Neural progenitor cell (in vitro differentiated cells): ENCODE data around the gene MUC12. TPM values are rescaled to one million over a fixed set of nuclear protein-coding genes. Genes with fewer than 3 reads are reported as not detected.
"Not testable (repeated sequence)": the region's sequence is repeated elsewhere in the genome, so short reads cannot be mapped to it uniquely, and the experiment has no call there.

Experiments
- DNase-seq: peaks from one replicate; pipeline ENCODE4 v3.0.0-alpha.2; 2016; ENCODE audit warnings: low spot score
- H2AFZ ChIP-seq: fragments of 200-600 bp; sonication (generic); replicated peaks from 2 replicates; pipeline ENCODE4 v1.6.1; 2016; ENCODE audit warnings: antibody characterized with exemption
- H3F3A ChIP-seq: fragments of 200-600 bp; sonication (generic); 2 replicates; pipeline ENCODE4 v1.6.1; 2016; ENCODE audit warnings: antibody characterized with exemption, low read depth
- H3K27ac ChIP-seq: fragments of 200-600 bp; sonication (generic); 2 replicates; pipeline ENCODE4 v1.5.1; 2016; ENCODE audit warnings: mild to moderate bottlenecking
- H3K27me3 ChIP-seq: fragments of 200-600 bp; sonication (generic); 2 replicates; pipeline ENCODE4 v1.6.1; 2016; ENCODE audit warnings: mild to moderate bottlenecking, moderate library complexity
- H3K36me3 ChIP-seq: fragments of 200-600 bp; sonication (generic); 2 replicates; pipeline ENCODE4 v1.5.1; 2016
- H3K4me1 ChIP-seq: fragments of 200-600 bp; sonication (generic); 2 replicates; pipeline ENCODE4 v1.6.1; 2016; ENCODE audit warnings: mixed run types
- H3K4me2 ChIP-seq: fragments of 200-600 bp; sonication (generic); 2 replicates; pipeline ENCODE4 v1.6.1; 2016
- H3K4me3 ChIP-seq: fragments of 200-600 bp; sonication (generic); 2 replicates; pipeline ENCODE4 v1.5.1; 2016
- H3K79me2 ChIP-seq: fragments of 200-600 bp; sonication (generic); 2 replicates; pipeline ENCODE4 v1.6.1; 2016; ENCODE audit warnings: low read depth
- H3K9ac ChIP-seq: fragments of 200-600 bp; sonication (generic); 2 replicates; pipeline ENCODE4 v1.6.1; 2016
- H3K9me3 ChIP-seq: fragments of 200-600 bp; sonication (generic); 2 replicates; pipeline ENCODE4 v1.5.1; 2016; ENCODE audit warnings: low read depth
- H4K20me1 ChIP-seq: fragments of 200-600 bp; sonication (generic); 2 replicates; pipeline ENCODE4 v1.6.1; 2016; ENCODE audit warnings: low read depth
- H3K27ac Mint-ChIP-seq: 3 replicates; pipeline ENCODE4 v1.8.0; 2021; ENCODE audit warnings: mixed read lengths
- H3K27me3 Mint-ChIP-seq: 2 replicates; pipeline ENCODE4 v1.8.0; 2022; ENCODE audit warnings: low read depth, mild to moderate bottlenecking, inconsistent platforms, moderate library complexity, mixed read lengths; ENCODE audit not compliant: insufficient read depth
- H3K36me3 Mint-ChIP-seq: 3 replicates; pipeline ENCODE4 v1.8.0; 2021; ENCODE audit warnings: mixed read lengths
- H3K4me1 Mint-ChIP-seq: 3 replicates; pipeline ENCODE4 v1.8.0; 2021; ENCODE audit warnings: mixed read lengths
- H3K4me3 Mint-ChIP-seq: 3 replicates; pipeline ENCODE4 v1.8.0; 2021; ENCODE audit warnings: mild to moderate bottlenecking, moderate library complexity, mixed read lengths
- H3K9me3 Mint-ChIP-seq: 3 replicates; pipeline ENCODE4 v1.8.0; 2020; ENCODE audit warnings: mixed read lengths
- CTCF ChIP-seq: fragments of 200-600 bp; sonication (generic); IDR thresholded peaks from 2 replicates; pipeline ENCODE4 v1.5.1; 2017; ENCODE audit warnings: antibody characterized with exemption, mild to moderate bottlenecking
- EZH2 ChIP-seq: fragments of 200-600 bp; sonication (generic); IDR thresholded peaks from 2 replicates; pipeline ENCODE4 v1.6.1; 2017; ENCODE audit warnings: antibody characterized with exemption, mild to moderate bottlenecking, moderate library complexity
- EZH2phosphoT487 ChIP-seq: fragments of 200-600 bp; sonication (generic); IDR thresholded peaks from 2 replicates; pipeline ENCODE4 v1.6.1; 2017; ENCODE audit warnings: antibody characterized with exemption
- total RNA-seq: library from RNA; depleted of rRNA; stranded (reverse); fragments of >200 nt; gene quantifications from 2 replicates; pipeline ENCODE4 v1.2.3, GENCODE V29; 2015; ENCODE audit warnings: low replicate concordance

The MUC12 gene
- total RNA-seq, 1 donor from 2014 or later: not detected

- no peaks in the 10 kb centered on the region for H3K79me2 ChIP-seq
- no peaks in the 10 kb centered on the region for H4K20me1 ChIP-seq
- H3F3A ChIP-seq: no peaks in the 10 kb centered on the region
- no peak overlapping the region for H3K4me2 ChIP-seq
- no peaks in the 10 kb centered on the region for H3K36me3 Mint-ChIP-seq
- no peak overlapping the region for H3K27ac Mint-ChIP-seq
- H3K4me1 ChIP-seq: no peaks in the 10 kb centered on the region
- H3K27me3 ChIP-seq: no peaks in the 10 kb centered on the region
- no peak overlapping the region for H3K27ac ChIP-seq
- no peaks in the 10 kb centered on the region for H3K36me3 ChIP-seq
- no peak for DNase-seq
- H2AFZ ChIP-seq: no peak overlapping the region
- no peak for TF ChIP-seq EZH2
- no peak for TF ChIP-seq EZH2phosphoT487
- TF ChIP-seq CTCF: no peak
- H3K4me1 Mint-ChIP-seq: no peaks in the 10 kb centered on the region
- peaks cover 4% of the 10 kb centered on the region for H3K9me3 ChIP-seq
- peaks cover 7% of the 10 kb centered on the region for H3K9me3 Mint-ChIP-seq
- peaks cover 4% of the 10 kb centered on the region for H3K27me3 Mint-ChIP-seq
- no peak overlapping the region for H3K4me3 Mint-ChIP-seq
- no peak overlapping the region for H3K4me3 ChIP-seq
- no peak overlapping the region for H3K9ac ChIP-seq
Observed at GRCh38 chr7:100929808-100930174, 39.6 kb upstream of the MUC12 start.

GRCh38 chr7:100933734-100934133 lies 35.6 kb upstream of the MUC12 start:
- no peaks in the 10 kb centered on the region for H4K20me1 ChIP-seq
- no peak for TF ChIP-seq EZH2phosphoT487
- TF ChIP-seq EZH2: no peak
- no peak for TF ChIP-seq CTCF
- no peaks in the 10 kb centered on the region for H3K79me2 ChIP-seq
- Mint-ChIP-seq H3K9me3 (peaks cover 9% of the 10 kb centered on the region), H3K27ac (no peak overlapping the region), H3K4me1 (no peaks in the 10 kb centered on the region), H3K36me3 (no peaks in the 10 kb centered on the region), H3K27me3 (peaks cover 4% of the 10 kb centered on the region), H3K4me3 (no peak overlapping the region)
- no peak for DNase-seq
- no peak overlapping the region for H3K9ac ChIP-seq
- H2AFZ ChIP-seq: no peak overlapping the region
- H3K27me3 ChIP-seq: no peaks in the 10 kb centered on the region
- no peak overlapping the region for H3K4me3 ChIP-seq
- no peak overlapping the region for H3K4me2 ChIP-seq
- no peaks in the 10 kb centered on the region for H3F3A ChIP-seq
- no peaks in the 10 kb centered on the region for H3K4me1 ChIP-seq
- no peaks in the 10 kb centered on the region for H3K36me3 ChIP-seq
- H3K27ac ChIP-seq: no peak overlapping the region
- H3K9me3 ChIP-seq: peaks cover 4% of the 10 kb centered on the region

- not testable (repeated sequence) for H3K27me3 Mint-ChIP-seq, H3K27me3 ChIP-seq, H3F3A ChIP-seq, H3K36me3 Mint-ChIP-seq, H3K27ac ChIP-seq, H3K4me3 ChIP-seq, H4K20me1 ChIP-seq, H3K27ac Mint-ChIP-seq, H3K4me2 ChIP-seq, DNase-seq, H3K4me1 ChIP-seq, H3K4me3 Mint-ChIP-seq, H3K9ac ChIP-seq, H3K4me1 Mint-ChIP-seq, H3K79me2 ChIP-seq, H2AFZ ChIP-seq, H3K9me3 ChIP-seq, H3K36me3 ChIP-seq
- peaks cover 19% of the 10 kb centered on the region for H3K9me3 Mint-ChIP-seq
Observed at GRCh38 chr7:100935381-100935780, 34.0 kb upstream of the MUC12 start.

GRCh38 chr7:100936167-100936566 lies 33.2 kb upstream of the MUC12 start:
- not testable (repeated sequence) for H3F3A ChIP-seq, H3K4me1 Mint-ChIP-seq, H3K36me3 Mint-ChIP-seq, H3K9me3 ChIP-seq, H2AFZ ChIP-seq, H3K36me3 ChIP-seq, H3K4me1 ChIP-seq, H3K4me3 ChIP-seq, H3K27me3 Mint-ChIP-seq, DNase-seq, H3K9ac ChIP-seq, H3K79me2 ChIP-seq, H3K27ac ChIP-seq, H3K4me2 ChIP-seq, H4K20me1 ChIP-seq, H3K4me3 Mint-ChIP-seq, H3K27me3 ChIP-seq, H3K27ac Mint-ChIP-seq
- peaks cover 16% of the 10 kb centered on the region for H3K9me3 Mint-ChIP-seq
